Daoy (cell line): ENCODE results near the gene LRRC4C. TPM values are rescaled to one million over a fixed set of nuclear protein-coding genes. Genes with fewer than 3 reads are reported as not detected.

Experiments used
- DNase-seq: peaks from one replicate; pipeline ENCODE4 v3.0.0-alpha.2; 2015; ENCODE audit warnings: low read depth
- total RNA-seq: library from RNA; depleted of rRNA; stranded (reverse); fragments of >200 nt; shearing (Covaris generic); gene quantifications from 2 replicates; pipeline ENCODE4 v1.2.3, GENCODE V29; 2014

The LRRC4C gene
- total RNA-seq, 1 experiment from 2014 or later, result not detected

DNA sequence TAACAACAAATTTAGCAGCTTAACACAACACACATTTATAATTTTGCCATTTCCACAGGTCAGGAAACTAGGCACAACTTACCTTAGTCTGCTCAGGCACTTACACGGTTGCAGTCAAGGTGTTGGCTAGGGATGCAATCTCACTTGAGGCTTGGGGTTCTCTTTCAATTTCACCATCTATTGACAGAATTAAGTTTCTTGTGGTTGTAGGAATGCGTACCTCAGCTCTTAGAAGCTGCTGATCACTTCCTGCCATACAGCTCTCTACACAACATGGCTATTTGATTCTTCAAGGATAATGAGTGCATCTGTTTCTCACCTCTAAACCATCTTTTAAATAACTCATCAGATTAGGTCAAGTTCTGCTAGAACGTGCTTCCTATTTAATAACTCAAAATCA, 968.1 kb downstream of the LRRC4C start:
- DNase-seq, result no peak

DNA sequence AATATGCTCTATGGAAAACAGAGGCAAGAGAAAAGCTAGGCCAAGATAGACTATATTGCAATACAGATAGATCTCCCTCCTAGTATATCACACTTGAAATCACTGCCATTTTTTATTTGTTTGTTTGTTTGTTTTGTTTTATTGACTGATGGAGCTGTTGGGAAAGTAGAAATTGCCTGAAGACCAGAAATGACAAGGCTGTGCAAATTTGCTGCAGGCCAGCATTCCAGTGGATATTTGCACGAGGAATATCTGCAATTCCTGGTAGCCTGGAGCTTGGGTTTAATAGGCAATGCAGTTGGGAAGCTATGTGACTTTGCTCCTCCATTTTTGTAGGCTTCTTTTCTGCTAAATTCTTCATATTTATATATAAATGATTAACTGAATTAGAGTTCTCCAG, 991.7 kb downstream of the LRRC4C start:
- no peak for DNase-seq

DNA sequence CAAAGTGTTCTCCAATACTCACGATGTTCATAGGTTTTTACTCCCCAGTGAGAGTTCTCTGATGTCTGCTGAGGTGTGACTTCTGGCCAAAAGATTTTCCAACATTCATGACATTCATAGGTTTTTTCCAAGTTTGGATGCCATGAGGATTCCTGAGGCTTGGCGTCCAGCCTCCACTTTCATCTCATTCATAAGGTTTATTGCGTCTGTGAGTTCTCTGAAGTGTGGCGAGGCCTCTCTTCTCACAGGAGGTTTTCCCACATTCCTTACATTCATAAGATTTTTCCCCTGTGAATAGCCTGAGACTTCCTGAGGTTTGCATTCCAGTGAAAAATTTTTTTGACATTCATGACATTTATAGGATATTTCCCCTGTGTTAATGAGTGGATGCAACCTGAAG, 1014.1 kb downstream of the LRRC4C start:
- DNase-seq, result no peak

- DNase-seq, result no peak
Observed at GRCh38 chr11:40444151-40444550, 1015.3 kb downstream of the LRRC4C start.

- DNase-seq, result no peak
Observed at GRCh38 chr11:40435344-40435743, 1024.1 kb downstream of the LRRC4C start.

- DNase-seq, result no peak
Observed at GRCh38 chr11:40434926-40435325, 1024.5 kb downstream of the LRRC4C start.

DNA sequence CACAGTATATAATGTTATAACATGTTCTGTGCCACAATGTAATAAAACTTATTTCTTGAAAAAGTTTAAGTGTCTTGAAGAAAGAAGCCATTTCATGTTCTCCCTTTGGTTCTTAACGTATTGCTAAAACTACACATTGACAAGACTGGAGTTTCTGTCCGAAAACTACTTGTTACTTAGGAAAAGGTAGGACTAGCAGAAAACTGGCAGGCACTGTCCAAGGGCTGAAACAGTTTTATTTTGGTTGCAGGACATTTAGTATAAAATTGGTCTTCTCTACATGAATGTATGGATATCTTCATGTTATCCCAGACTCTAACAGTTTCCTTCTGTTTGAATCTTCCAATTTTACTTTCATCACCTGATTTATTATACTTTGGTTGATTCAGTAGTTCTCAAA, 1027.1 kb downstream of the LRRC4C start:
- no peak for DNase-seq

DNA sequence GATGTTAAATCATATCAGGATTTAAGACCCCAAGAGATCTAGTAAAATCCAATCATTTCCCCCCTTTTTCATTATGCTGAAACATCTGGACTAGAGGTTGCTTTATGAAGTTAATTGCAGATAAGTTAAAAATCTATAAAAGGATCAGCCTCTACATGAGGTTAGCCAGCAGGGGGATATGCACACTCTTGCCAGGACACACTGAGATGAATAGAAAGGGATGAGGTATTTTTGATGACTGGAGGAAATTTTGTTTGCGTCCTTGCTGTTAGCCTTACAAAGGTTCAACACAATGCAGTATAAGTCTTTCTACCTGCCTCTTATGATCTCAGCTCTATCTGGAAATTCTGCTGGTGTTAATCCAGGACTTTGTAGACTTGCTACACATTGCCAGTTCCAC, 1034.3 kb downstream of the LRRC4C start:
- no peak for DNase-seq

GRCh38 chr11:40421208-40421981, 1038.1 kb downstream of the LRRC4C start:
- no peak for DNase-seq

GRCh38 chr11:40417627-40418026, 1041.8 kb downstream of the LRRC4C start:
- DNase-seq, result no peak

DNA sequence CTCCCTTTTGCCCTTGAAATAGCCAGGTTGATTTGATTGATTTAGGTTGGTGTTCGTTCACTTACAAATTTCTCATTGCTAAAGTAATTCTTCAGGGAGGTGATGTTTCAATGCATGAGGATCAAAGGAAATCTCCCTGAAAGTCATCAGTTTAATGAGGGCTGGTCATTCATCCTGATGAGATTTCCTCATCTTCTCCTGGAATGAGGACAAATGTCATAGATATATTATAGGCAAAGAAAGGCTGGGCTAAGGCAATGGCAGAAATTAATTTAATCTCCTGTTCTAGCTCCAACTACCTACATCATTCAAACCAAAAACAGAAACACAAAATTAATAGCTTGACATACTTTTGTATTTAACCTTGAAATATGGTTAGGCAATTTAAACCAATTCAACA, 1052.1 kb downstream of the LRRC4C start:
- no peak for DNase-seq

DNA sequence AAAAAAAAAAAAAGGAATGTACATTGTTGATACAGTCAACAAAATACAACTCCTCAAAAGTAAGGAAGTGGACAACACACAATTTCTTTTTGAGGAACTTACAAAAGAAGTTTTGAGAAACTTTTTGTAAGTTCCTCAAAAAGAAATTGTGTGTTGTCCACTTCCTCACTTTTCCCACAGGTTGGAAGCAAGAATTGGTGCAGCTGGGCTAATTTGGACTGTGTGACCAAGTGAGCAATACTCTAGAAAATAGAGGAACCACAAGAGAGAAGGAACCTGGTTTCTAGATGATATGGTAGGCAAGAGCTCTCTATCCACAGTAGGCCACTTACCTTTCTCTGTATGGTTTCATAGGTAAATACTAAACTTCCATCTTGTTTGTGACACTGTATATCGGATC, 1053.8 kb downstream of the LRRC4C start:
- DNase-seq, result no peak

DNA sequence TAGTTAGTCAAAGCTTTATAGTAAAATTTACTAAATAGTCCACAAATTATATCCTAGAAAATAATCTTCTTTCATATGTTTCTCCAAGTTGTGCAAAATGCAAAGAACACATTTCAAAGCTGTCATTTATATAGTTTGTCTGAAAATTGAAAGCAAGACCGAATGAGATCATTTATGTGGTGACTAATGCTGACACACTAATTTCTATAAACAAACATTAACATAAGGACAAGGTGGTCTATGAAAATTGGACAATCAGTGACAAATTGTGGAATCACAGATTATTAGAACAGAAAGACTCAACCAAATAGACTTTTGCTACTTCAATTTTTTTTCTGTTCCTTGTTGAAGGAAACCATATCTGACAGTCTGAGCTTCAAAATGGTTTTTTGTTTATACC, 1056.1 kb downstream of the LRRC4C start:
- DNase-seq, result no peak

- DNase-seq, result no peak
Observed at GRCh38 chr11:40401132-40401853, 1058.2 kb downstream of the LRRC4C start.

DNA sequence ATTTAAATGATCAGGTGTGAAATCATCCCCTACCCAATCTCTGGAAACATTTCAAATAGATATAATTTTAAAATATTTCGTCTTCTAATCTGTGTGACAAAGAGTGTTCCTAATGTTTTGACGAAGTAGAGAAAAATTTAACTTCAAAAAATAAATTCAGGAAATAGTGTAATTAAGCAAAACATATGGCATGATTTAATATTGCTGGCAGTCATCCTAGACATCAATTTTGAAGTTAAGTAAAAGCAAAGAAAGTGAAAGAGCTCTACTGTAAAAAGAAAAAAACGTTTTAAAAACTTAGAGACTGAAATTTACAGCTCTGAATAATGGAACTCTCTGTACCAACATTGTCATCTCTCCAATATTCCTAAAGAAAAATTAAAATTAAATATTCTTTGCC, 1062.3 kb downstream of the LRRC4C start:
- DNase-seq, result no peak

DNA sequence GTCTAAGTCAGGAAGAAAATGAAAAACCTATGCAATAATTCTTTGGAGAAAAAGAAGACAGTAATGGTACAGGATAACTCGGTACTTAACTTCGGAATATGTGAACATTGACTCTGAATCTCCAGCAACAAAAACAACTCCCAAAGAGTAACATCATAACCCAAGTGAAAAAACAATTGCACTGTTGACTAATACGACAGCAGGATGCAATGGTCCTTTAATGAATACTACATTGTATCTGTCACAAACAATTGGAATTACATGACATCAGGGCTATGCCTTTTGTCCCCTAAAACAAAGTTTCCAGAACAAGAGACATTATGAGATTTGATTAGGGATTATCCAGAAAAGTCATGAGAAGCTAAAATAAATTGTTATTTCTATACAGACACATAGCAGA, 1065.9 kb downstream of the LRRC4C start:
- DNase-seq, result no peak

DNA sequence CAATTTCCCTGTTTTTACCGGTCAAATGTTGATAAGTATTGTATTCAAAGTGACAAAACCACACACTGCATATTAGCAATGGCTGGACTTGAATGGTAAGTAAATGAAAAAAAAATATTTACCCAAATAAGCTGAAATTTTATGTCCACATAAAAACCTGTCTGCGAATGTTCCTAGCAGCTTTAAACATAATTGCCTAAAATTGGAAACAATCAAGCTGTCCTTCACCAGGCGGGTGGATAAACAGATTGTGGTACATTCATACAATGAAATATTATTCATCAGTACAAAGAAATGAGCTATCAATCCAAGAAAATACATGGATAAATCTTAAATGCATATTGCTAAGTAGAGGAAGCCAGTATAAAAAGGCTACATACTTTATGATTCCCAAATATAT, 1067.8 kb downstream of the LRRC4C start:
- DNase-seq, result no peak

GRCh38 chr11:40388097-40388818, 1071.2 kb downstream of the LRRC4C start:
- DNase-seq, result no peak

GRCh38 chr11:40387240-40387980, 1072.0 kb downstream of the LRRC4C start:
- no peak for DNase-seq

DNA sequence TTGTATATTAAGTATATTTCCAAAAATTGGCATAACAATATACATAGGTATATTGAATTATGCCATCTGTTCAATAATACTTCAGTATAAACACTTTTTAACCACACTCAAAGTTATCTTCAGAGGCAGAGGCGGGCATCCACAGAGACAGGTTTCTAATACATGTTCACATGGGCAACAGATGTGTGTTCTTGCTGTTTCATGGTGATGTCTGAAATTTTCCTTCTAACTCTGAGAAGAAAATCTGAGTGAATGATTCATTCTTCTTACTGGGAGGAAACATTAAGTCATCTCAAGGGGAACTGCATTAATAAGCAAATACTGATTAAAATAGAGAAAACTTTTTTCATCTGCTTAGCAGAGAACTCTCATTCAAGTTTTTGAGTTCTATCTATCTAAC, 1074.5 kb downstream of the LRRC4C start:
- no peak for DNase-seq

GRCh38 chr11:40381481-40381880, 1078.0 kb downstream of the LRRC4C start:
- no peak for DNase-seq

- no peak for DNase-seq
Observed at GRCh38 chr11:40380835-40381234, 1078.6 kb downstream of the LRRC4C start.
